VCaP (cell line): ENCODE data around the gene RASAL2.

Experiments
- H3K27ac ChIP-seq: fragments of 450-650 bp; 2 replicates; pipeline ENCODE4 v1.5.1; 2017
- CTCF ChIP-seq: fragments of 450-650 bp; conservative IDR thresholded peaks from 2 replicates; pipeline ENCODE4 v1.5.1; 2017; ENCODE audit warnings: mild to moderate bottlenecking, moderate library complexity

Gene RASAL2

GRCh38 chr1:178362747-178363146 lies 268.8 kb downstream of the RASAL2 start:
- no peak overlapping the region for H3K27ac ChIP-seq

DNA sequence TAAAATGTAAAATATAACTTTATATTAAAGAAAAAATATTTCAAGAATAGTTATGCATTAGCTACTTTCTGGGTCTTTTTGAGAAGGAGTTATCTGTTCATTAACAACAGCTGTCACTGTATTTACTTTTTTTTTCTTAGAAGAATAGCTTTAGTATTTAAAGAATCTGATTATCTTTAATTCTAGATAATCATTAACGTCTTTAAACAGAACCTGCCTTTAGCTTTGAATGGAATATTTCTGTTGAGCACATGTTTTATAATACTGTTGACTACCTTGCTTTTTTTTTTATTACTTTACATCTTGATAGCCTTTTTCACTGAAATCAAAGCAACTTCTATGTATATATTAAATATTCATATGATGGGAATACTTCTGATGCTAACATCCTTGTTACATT lies 270.9 kb downstream of the RASAL2 start:
- TF ChIP-seq CTCF: no peak
- no peak overlapping the region; the same call in 1 of the 2 replicates for H3K27ac ChIP-seq

More at GRCh38 chr1:178362747-178363146, 268.8 kb downstream of the RASAL2 start:
- TF ChIP-seq CTCF: no peak

GRCh38 chr1:178367151-178367550 lies 273.2 kb downstream of the RASAL2 start:
- H3K27ac ChIP-seq: no peak overlapping the region
- no peak for TF ChIP-seq CTCF

DNA sequence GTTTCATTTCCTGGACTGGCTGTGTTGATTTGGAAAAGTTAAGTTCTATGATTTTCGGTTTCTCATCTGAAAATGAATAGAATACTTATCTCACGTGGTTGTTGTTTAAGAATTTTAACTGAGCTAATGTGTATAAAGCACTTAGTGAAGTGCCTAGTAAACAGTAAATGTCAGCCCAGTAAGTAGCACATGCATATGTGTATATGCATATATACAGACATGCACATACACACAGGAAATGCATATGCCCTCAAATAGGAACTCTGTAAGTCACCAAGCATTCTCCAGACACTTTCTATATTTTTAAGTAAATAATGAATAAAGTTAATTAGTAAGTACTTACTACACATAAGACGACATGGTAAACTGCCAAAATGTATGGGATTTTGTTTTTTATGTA lies 274.3 kb downstream of the RASAL2 start:
- H3K27ac ChIP-seq: no peak overlapping the region
- no peak for TF ChIP-seq CTCF

- TF ChIP-seq CTCF: no peak
- no peak overlapping the region for H3K27ac ChIP-seq
Measured at GRCh38 chr1:178371235-178371634, 277.3 kb downstream of the RASAL2 start.

DNA sequence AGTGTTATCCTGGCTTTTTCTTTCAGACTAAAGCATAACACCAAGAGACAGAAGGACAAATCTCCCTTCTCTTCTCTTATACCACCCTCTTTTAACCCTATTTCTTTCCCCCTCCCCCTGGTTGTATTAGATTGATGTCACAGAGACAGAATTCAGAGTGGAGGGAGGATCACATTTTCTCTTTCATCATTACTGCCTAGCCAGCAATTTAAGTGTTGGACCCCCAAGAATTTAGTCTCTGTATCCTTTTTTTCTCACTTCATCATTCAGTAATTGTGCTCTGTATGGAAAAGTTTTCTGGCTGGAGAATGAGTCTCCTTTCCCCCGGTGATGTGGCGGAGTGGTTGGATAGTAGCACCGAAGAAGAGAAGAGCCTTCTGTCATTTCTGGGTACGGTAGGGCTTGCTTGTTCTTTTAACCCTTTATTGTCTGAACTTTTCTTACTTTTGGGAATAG lies 278.1 kb downstream of the RASAL2 start:
- no peak for TF ChIP-seq CTCF
- no peak overlapping the region for H3K27ac ChIP-seq

DNA sequence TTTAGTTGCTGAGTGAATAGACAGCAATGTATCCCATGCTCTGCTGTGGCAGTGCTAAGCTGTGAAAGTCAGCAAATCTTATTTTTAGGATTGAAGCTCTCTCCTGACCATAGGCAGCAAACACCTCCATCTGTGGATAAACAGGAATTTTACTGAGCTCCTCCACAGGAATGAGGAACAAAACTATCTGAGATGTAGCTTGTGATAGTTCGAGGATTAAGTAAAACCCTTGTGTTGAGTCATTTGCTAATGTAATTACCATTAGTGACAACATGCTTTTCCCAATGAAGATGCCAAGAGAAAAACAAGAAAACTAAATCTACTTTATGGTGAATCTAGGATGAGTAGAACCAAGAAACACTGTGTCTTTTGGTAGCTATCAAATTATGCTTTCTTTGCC lies 280.1 kb downstream of the RASAL2 start:
- H3K27ac ChIP-seq: no peak overlapping the region
- TF ChIP-seq CTCF: no peak
